SK-MEL-5 (cell line): Measurements from ENCODE around the gene CDH4. TPM values are rescaled to one million over a fixed set of nuclear protein-coding genes. Genes with fewer than 3 reads are reported as not detected.

ENCODE experiments used
- DNase-seq: peaks from one replicate; pipeline ENCODE4 v3.0.0-alpha.2; 2016; ENCODE audit warnings: low read depth, low spot score
- in situ Hi-C: cut with HindIII; loops from 2 replicates; pipeline ENCODE4 v1.10.0; 2016; ENCODE audit warnings: low sequenced_read_pairs, high pct_unique_total_duplicates, low pct_unique_long_range_greater_than_20kb
- total RNA-seq: library from RNA; depleted of rRNA; stranded (reverse); fragments of >200 nt; shearing (Covaris generic); gene quantifications from 2 replicates; pipeline ENCODE4 v1.2.3, GENCODE V29; 2014

CDH4 gene
- total RNA-seq, 1 experiment from 2014 or later, result not detected

DNA sequence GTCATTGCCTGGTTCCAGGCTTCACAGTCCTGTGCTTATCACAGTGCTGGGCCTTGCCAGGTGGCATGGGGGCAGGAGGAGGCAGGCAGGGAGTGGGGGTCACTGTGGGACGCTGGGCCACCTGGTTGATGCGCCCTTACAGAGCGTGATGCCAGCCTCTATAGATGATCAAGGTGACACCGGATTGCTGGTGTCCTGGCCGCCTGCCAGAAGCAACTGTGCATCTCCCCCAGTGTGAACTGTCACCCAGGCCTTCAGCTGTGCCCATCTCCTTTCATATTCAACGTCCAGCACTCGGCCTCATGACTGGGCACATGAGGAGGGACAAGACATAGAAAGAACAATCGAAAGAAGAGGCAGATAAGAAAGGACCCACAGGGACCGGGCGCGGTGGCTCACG lies 494.7 kb downstream of the CDH4 start:
- no peak for DNase-seq
- in situ Hi-C loops, result no loop called here

DNA sequence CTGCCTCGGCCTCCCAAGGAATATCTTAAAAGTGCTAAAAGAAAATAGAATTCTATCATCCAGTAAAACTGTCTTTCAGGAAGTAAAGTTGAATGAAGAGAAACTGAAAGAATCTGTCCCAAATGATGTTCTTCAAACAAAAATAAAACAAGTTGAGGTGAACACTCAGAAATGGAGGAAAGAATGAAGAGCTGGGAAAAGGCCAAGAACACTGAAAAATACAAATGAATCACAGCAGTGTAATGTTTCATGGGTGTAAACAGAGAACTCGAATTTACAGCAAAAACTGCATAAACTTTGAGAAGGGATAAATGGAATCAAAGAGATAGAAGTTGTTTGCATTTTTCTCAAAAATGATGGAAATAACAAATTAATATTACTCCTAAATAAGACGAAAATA lies 496.3 kb downstream of the CDH4 start:
- in situ Hi-C loops, result no loop called here
- DNase-seq, result no peak

DNA sequence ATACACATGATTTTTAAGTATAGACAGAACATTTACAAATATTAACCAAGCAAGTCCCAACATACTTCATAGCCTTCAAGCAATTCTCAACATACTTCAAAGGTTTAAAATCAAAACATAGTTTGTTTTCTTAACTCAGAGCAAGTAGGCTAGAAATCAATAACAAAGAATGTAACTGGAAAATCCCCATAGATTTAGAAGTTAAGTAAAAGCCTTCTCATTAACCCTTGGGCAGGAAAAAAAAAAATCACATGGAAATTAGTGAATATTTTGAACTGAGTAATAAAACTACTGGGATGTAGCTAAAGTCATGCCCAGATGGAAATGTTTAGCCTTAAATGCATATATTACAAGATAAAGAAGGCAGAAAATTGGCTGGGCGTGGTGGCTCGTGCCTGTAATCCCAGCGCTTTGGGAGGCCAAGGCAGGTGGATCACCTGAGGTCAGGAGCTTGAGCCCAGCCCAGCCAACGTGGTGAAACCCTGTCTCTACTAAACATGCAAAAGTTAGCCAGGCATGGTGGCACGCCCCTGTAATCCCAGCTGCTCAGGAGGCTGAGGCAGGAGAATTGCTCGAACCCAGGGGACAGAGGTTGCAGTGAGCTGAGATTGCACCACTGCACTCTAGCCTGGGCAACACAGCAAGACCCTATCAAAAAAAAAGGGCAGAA lies 497.5 kb downstream of the CDH4 start:
- no peak for DNase-seq
- in situ Hi-C loops, result no loop called here

DNA sequence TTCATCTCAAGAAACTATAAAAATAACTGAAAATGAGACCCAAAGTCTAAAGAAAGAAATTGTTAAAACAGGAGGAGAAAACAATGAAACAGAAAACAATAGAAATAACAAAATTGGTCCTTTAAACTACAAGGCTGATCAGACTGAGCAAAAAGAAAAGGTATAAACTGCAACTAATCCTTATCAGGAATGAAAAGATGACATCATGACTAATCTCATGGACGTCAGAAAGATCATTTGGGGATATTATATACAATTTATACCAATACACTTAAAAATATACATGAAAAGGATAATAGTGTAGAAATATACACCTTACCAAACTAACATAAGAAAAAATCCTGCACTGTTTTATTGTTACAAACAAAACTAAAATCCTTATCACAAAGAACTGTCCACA lies 498.0 kb downstream of the CDH4 start:
- in situ Hi-C loops, result no loop called here

DNA sequence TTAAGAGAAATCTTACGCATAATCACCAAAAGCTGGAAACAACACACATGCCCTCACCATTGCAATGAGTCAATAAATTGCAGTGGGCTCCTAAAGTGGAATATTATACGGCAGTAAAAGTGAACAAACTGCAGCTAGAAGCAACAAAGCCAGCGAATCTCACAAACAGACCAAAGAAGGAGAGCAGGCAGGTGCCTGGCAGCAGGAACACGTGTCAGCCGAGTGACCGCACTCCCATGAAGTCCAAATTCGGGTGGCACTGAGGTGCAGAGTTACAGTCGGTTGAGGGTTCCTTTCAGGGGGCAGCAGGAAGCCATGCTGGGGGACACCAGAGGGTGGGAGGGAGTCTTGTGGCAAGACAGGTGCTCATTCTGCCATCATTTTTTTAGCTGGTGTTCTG lies 500.5 kb downstream of the CDH4 start:
- in situ Hi-C loops, result no loop called here
- no peak for DNase-seq

More for the DNA sequence above, 498.0 kb downstream of the CDH4 start:
- DNase-seq, result no peak

DNA sequence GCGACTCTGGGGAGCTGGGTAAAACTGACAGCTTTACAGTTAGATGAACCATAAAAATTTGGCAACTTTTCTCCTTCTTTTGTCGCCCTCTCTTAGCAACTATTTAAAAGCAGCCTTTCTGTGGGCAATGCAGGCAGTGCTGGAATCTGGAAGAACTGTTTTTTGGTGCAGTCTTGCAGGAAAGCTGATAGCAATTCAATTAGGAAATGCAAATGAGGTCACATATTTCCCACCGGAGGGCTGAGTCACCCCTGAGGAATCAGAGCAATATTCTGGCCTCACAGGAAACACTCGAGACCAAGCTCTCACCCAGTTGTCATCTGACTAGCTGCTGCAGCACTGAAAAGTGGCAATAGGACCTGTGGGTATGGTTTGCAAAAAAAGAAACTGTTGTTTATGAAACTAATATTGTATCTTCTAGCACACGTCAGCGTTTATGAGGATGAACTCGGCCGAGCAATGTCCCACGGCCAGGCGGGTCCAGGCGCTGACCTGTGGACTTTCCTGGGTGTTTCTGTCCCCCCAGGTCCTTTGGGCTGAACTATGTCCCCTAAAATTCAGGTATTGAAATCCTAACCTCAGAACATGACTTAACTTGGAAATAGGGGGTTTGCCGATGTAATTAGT lies 501.4 kb downstream of the CDH4 start:
- in situ Hi-C loops, result no loop called here
- DNase-seq, result peak; percentile 74

DNA sequence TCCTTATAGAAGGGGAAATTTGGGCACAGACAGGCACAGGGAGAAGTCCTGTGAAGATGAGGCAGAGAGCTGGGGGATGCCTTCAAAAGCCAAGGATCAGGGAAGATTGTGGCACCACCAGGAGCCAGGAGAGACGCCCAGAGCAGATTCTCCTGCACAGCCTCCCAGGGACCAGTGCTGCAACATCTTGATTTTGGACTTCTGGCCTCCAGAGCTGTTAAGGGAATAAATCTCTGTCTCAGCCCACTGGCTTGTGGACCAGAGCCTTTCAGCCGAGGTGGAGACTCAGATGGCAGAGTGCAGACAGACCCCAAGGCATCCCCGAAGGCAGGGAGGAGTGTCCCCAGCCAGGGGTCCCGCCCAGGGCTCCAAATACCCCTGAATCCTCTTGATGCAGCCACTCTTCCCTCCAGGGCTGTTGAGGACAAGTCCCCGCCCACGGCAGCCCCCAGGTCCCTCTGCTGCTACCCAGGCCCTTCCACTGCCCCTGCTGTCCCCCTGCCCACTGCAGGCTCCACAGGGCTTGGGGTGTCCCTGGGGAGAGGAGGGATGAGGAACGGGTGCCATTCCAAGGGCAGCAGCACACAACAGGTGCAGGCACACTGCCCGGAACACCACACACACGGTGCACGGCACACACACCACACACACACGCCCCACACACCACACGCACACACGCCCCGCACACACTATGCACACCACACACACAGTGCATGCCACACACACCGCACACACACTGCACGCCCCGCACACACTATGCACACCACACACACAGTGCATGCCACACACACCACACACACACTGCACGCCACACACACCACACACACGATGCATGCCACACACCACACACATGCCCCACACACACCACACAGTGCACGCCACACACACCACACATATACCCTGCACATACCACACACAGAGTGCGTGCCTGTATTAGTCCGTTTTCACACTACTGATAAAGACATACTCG lies 502.2 kb downstream of the CDH4 start:
- no peak for DNase-seq
- in situ Hi-C loops, result no loop called here

DNA sequence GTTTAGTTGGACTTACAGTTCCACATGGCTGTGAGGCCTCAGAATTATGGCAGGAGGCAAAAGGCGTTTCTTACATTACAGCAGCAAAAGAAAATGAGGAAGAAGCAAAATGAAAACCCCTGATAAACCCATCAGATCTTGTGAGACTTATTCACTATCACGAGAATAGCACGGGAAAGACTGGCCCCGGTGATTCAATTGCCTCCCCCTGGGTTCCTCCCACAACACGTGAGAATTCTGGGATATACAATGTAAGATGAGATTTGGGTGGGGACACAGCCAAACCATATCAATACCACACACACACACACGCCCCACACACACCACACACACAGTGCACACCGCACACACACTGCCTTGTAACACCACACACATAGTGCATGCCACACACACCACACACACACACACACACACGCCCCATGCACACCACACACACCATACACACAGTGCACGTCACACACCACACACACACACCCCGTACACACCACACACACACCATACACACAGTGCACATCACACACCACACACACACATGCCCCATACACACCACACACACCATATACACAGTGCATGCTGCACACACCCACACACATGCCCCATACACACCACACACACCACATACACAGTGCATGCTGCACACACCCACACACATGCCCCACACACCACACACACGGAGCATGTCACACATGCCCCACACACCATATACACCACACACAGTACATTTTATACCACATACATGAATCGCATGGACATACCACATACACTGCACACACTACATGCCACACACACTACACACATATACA lies 503.1 kb downstream of the CDH4 start:
- peak; percentile 74 for DNase-seq
- in situ Hi-C loops, result no loop called here

DNA sequence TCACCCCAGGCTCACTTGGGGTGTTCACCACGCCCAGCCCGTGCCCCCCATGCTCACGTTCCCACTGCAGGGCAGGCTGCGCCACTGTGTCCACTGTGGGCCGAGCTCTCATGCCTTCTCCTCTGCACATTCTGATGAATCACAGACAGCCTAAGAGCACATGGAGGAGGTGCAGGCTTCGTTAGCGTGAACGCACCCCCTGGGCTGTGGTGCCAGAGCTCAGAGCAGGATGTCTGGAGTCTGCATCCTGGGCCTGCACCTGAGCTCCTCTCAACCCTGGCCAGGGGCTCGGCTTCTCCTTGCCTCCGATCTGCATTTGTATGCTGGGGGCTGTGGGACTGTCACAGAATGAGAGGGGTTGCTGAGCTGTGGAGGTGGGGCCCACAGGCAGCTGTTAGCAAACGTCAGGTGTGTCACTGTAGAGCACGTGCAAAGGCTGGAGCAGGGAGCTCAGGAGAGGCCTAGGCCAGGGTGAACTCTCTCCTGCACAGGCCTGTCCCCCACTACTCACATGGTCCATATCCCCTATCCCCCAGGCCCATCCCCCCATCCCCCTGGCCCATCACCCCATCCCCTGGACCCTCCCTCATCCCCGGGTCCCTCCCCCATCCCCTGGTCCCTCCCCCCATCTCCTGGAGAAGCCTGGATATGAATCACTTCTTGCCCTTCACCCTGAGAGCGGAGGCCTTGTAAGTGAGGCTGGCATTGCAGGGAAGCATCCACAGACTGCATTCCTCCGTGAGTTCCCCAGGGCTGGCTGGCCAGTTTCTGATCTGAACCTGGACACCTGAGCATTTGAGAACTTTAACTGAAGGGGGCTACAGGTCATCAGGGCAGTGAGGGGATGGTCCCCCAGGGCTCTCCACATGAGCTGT lies 504.1 kb downstream of the CDH4 start:
- DNase-seq, result no peak
- in situ Hi-C loops, result no loop called here

DNA sequence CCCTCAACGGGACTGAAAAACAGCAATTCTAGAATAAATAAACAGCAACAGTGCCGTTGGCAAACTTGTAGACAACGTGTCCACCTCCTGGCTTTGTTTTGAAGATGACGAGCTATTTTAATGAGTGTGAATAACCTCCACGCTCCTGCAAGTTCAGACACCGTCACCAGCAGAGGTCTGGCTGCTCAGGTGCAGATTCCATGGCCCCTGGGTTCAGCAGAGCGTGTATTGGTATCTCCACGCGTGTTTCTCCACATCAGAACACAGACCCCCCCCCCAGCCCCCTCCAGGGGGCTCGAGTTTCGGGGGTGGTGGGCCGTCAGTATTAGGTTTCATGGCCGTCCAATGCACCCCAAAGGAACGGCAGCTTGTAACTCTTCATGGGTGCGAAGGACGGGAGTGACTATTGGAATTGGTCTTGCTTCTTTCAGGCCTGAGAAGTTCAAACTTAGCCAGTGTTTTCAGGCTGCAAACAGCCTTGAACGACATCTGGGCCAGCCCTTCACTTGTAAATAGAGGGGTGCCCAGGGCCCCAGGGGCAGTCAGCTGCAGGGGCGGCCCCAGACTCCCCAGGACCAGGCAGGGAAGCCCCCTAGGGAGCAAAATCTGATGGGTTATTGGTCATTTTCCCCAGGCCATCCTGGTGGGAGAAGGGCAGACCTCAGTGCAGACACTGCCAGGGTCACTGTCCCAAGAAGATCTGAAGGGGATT lies 505.1 kb downstream of the CDH4 start:
- no peak for DNase-seq
- in situ Hi-C loops, result no loop called here

DNA sequence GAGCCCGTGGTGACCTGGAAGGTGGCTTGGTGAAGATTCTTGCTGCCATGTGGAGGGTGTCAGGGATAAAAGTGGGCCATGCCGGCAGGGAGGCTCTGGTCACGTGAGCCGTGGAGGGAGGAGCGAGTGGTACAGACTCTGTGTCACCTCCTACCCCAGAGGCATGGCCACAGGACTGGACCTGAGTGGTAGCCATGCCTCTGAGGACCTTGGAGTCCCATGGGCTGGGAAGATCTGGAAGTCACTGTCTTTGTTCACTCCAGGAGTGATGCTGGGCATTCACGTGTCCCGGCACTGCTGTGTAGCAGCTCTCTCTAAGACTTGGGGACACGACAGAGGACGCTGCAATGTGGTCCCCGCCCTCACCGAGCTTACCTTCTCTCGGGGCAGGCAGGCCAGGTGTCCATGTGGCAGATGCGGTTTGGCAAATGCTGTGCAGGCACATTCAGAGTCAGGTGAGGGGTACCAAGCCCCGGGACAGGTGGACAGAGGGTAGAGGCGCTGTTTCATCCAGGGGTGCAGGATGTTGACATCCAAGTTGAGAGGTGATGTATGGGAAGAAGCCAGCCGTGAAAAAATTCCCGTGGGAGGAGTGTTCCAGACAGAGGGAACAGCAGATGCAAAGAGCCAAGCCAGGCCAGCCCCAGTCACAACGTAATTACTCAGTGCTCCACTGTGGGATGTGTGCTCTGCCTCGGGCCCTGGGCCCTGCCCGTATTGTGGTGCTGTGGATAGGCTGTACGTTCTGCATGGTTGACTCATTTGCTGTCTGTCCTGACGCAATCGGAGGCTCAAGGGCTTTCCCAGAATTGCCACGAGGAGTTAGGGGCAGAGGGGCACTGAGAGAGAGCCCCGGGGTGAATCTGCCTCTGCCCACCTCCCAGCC lies 505.9 kb downstream of the CDH4 start:
- in situ Hi-C loops, result no loop called here
- DNase-seq, result no peak

DNA sequence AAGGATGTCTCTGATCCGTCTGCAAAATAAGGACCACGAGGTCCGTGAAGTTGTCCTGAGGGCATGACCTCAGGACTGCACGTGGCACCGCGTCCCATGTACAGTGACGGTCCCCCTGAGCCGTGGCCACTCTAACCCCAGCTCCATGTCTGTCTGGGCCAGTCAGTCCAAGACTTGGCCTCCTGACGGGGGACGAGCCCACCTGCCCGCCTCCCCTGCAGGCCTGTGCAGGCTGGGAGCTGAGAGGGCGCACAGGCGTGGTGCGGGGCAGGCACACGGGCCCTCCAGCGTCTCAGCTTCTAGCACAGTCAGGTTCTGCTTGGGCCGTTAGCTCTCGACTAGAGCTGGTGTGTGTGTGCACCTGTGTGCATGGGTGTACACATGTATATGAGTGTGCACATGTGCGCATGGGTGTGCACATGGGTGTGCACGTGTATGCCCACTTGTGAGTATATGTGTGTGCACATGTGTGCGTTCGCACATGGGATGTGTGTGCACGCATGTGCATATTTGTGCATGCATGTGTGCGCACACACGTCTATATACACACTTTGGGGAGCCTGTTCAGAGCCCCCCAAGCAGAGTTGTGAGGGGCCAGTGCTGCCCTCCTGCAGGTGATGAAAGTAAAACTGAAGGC lies 506.6 kb downstream of the CDH4 start:
- in situ Hi-C loops, result no loop called here
- no peak for DNase-seq

DNA sequence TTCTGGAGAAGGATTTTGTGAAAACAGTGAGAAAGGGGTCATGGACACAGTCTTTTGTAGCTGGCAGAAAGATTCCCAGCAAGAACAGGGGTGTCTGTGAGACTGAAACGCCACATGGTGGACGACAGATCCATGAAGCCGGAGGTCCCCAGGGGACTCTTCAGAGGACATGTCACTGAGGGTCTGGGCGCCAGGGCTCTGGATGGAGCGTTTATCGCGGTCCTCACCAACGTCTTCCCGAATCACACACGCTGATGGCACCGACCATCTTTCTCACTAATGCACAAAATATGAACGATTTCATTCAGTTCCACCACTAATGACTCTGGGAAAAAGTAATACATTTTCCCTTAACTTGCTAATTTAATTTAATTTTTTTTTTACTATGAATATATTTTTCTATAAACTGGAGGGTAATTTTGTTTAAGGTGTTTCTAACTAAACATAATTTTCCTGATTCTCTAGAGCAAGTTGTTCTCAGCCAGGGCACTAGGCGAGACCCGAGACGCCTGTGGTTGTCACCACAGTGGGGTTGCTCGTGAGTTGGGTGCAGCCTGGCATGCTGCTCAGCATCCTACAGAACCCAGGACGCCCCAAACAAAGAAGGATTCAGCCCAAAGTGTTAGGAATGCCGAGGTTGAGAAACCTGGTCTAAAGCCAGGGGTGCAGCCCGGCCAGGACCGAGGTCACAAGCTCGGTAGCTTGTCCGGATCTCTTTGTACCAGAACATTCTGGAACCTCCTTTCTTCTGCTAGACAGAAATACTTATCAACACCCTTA lies 507.4 kb downstream of the CDH4 start:
- DNase-seq, result no peak
- in situ Hi-C loops, result no loop called here

DNA sequence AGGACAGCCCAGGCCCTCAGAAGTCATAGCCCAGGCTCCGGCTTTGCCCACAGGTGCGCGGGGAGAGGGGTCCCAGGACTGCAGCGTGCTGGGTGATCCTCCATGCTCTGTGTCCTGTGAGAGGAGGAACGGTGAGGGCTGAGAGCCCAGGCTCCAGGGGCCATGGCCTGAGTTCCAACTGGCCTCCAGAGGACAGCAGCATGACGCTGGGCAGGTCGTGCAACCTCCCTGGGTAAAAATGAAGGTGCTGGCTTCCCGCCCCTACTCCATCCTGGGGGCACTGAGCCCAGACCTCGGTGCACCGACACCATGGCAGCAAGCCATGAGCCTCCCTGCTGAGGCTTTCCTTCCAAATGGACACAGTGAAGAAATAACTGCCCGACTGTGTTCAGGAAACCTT lies 508.3 kb downstream of the CDH4 start:
- in situ Hi-C loops, result no loop called here
- no peak for DNase-seq
